SK-N-DZ (cell line): ENCODE data around the gene DENND2A.
"Not testable (repeated sequence)": the region's sequence is repeated elsewhere in the genome, so short reads cannot be mapped to it uniquely, and the experiment has no call there.

Experiments
- DNase-seq: peaks from one replicate; pipeline ENCODE4 v3.0.0-alpha.2; 2015; ENCODE audit warnings: low spot score

The DENND2A gene

GRCh38 chr7:140619915-140620510 is 20.6 kb downstream of the DENND2A start:
- DNase-seq, result not testable (repeated sequence)

- no peak for DNase-seq
These were observed 21.4 kb downstream of the DENND2A start for GRCh38 chr7:140619176-140619575.

- no peak for DNase-seq
These were observed 22.3 kb downstream of the DENND2A start for GRCh38 chr7:140618306-140618705.

DNA sequence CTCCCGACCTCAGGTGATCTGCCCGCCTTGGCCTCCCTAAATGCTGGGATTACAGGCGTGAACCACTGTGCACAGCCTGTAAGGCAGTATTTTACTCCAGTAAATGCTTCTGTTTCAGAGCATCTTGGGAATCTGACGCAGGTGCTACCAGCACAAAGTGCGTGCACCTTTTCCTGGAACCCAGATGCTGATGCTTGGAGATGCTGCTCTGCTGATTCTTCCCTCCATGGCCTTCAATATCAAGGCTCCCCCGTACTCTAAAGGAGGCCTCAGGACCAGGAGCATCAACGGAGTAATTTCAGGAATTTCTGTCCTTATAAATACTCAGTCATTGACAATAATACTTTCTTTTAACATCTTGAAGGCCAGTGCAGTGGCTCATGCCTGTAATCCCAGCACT is 23.5 kb downstream of the DENND2A start:
- DNase-seq, result no peak

DNA sequence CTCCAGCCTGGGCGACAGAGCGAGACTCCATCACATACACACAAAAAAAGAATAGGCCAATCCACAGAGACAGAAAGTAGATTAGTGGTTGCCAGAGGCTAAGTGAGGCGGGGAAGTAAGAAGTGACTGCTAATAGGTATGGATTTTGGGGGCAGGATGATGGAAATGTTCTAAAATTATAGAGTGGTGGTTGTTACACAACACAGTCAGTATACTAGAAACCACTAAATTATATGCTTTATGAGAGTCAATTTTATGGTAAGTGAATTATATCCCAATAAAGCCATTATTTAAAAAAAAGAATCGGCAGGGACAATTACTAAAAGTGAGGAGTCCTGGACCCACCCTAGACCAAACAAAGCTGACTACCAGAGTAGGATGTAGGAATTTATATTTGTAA is 24.3 kb downstream of the DENND2A start:
- DNase-seq, result no peak

DNA sequence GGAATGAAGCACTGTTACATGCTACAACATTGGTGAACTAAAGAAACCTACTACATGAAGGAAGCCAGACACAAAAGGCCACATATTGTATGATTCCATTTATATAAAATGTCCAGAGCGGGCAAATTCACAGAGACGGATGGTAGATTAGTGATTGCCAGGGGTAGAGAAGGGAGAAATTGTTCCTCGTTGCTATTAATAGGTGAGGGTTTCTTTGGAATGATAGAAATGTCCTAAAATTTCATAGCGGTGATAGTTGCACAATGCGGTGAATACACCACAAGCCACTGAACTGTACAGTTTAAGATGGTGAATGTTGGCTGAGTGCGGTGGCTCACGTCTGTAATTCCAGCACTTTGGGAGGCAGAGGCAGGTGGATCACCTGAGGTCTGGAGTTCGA is 29.0 kb downstream of the DENND2A start:
- DNase-seq, result no peak

DNA sequence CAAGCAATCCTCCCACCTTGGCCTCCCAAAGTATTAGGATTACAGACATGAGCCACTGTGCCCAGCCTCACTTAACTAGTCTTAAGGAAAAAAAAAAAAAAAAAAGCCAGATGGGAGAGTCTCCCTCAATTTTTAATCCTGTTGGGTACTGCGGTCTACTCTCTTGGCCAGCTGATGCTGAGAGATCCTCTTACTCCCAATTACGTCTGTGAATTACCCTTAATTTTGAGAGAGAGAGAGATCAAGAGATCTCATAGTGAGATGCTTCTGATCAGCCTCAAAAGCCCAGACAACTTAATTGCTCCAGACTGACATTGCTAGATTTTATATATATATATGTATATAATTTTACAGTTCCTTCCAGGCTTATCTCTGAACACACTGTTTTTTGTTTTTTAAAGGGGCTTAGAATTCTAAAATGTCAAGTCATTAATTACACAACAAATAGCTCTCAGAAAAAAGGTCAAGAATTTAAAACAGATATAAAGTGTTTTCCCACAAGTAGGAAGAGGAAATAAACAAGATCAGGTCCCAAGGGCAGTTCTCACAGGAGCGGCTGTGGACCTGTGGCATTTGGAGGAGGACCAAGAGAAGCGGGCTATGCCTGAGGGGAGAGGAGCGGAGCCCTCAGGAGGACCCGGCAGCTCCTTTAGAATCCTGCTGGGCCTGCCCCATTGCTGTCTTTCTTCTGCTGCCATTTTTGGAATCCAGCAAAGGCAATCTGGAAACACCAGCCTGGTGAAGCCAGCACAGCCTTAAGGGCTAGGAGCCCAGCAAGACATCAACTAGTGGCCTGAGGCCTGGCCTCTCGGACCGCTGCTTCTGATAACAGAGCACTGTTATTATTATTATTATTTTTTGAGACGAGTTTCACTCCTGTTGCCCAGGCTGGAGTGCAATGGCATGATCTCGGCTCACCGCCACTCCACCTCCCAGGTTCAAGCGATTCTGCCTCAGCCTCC is 30.1 kb downstream of the DENND2A start:
- peak; percentile 60 for DNase-seq

DNA sequence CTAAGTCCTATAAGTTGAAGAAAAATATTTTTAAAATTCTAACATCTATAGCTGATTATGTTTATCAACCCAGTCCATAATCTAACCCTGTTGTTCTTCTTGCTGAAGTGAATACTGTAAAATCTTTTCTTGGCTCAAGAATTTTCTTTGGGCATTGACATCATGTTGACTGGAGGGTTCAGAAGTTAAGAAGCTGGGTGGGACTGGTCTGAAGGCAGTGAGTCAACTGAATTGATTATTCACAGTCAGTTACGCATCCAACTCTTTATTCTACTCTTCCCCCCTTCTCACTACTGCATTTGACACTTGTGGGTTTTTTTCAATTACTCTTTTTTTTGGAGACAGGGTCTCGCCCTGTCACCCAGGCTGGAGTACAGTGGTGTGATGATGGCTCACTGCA is 31.0 kb downstream of the DENND2A start:
- DNase-seq, result no peak

GRCh38 chr7:140607441-140607989 is 33.1 kb downstream of the DENND2A start:
- no peak for DNase-seq

- DNase-seq, result no peak
These were observed 35.3 kb downstream of the DENND2A start for GRCh38 chr7:140605337-140605736.

- DNase-seq, result no peak
These were observed 35.9 kb downstream of the DENND2A start for GRCh38 chr7:140604760-140605159.

DNA sequence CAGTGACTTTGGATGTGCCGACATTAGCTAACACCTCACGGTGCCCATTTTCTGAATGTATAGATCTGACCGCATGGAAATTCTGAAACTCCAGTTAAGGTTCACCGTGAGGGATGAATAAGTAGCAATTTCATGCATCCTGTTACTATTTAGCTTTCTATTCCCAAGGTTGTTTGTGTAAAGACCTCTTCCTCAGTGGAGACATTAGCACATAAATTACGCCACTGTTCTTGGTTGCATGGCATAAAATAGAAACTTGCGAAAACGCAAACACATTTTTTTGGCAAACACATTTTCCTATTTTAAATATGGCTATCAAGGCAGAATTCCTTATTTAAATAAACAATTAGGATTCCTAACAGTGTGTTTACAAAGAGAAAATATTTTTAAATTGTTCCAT is 36.5 kb downstream of the DENND2A start:
- no peak for DNase-seq

DNA sequence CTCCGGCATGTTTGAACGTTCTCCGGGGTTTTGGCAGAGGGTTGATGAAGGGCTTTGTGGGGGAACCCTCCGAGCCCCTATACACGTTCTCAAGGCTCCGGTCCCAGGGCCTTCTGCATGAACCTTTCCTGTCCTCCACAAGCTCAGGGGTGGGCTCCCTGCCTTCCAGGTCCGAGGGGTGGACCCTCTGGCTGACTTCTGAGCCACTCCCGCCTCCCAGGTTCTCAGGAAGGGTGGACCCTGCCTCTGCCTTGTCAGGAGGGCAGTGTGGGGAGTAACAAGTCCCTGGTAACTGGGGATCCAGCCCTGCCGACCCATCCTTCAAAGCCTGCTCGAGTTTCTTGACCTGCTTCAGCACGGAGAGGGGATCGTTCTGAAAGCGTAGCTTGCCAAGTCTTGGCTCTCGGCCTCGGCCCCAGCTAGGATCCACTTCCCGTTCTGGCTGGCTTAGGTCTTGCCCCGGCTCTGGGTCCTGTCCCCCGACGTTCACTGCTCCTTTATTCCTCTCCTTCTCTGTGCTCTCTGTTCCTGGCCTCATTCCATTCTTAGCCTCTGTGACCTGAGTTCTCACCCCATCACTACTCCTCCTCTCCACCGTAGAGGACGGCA is 38.9 kb downstream of the DENND2A start:
- DNase-seq, result no peak

DNA sequence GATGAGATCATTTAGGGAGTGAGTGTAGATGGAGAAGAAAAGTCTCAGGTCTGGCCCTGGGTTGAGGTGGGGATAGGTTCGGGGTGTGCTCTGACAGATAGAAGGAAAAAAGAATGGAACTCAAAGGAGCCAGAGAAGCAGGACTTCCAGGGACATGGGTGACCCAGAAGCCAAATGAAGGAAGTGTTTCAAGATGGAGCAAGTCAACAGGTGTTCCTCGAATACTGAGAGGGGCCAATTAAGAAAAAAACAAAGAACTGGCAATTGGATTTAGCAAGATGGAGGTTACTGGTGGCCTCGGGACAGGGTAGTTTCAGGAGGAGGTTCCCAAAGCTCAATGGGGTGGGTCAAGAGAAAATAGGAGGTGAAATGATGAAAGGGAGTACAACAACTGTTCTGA is 40.3 kb downstream of the DENND2A start:
- no peak for DNase-seq

- no peak for DNase-seq
These were observed 43.1 kb downstream of the DENND2A start for GRCh38 chr7:140597428-140597949.

- no peak for DNase-seq
These were observed 43.8 kb downstream of the DENND2A start for GRCh38 chr7:140596519-140597427.

- DNase-seq, result no peak
These were observed 45.0 kb downstream of the DENND2A start for GRCh38 chr7:140595468-140596092.

DNA sequence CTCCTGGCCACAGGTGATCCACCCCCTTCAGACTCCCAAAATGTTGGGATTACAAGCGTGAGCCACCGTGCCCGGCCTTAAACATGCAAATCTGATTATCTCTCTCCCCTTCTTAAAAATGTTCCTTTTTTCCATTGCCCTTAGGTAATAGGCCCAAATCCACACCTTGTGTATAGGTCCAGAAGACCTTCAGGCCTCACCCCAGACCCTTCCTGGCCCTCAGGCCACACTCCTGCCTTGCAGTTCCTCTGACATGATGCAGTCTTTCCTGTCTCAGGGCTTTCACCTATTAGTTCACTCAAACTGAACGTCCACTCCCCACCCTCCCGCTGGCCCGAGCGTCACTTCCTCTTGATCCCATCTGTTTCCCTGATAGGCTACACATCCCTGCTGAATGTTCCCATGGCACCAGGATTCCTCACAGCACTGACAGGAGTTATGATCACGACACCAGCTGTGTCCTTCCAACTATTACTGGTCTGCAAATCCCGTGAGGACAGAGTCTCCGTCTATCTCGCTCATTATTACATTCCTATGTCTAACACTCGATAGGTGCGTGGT is 46.4 kb downstream of the DENND2A start:
- no peak for DNase-seq

DNA sequence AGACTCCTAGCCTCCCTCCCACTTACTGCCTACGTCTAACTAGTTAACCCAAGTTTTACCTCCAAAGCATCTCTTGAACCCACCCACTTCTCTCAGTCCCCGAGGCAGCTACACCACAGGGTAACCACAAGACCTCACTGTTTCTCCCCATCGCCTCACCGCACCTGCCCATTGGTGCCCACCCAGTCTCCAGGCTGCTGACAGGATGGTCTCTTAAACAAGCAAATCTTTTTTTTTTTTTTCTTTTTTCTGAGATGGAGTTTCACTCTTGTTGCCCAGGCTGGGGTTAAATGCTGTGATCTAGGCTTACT is 47.0 kb downstream of the DENND2A start:
- DNase-seq, result no peak

- DNase-seq, result no peak
These were observed 47.5 kb downstream of the DENND2A start for GRCh38 chr7:140592964-140593671.
